HG03159 (cell line): ENCODE data around the gene RBAK.
"Not testable (repeated sequence)": the region's sequence is repeated elsewhere in the genome, so short reads cannot be mapped to it uniquely, and the experiment has no call there.

Source experiments
- ATAC-seq: cut with Tn5 transposase; IDR thresholded peaks from one replicate; pipeline ENCODE4 v1.9.1; 2021; ENCODE audit warnings: mild to moderate bottlenecking, moderate library complexity; ENCODE audit not compliant: unreplicated experiment

Gene RBAK

DNA sequence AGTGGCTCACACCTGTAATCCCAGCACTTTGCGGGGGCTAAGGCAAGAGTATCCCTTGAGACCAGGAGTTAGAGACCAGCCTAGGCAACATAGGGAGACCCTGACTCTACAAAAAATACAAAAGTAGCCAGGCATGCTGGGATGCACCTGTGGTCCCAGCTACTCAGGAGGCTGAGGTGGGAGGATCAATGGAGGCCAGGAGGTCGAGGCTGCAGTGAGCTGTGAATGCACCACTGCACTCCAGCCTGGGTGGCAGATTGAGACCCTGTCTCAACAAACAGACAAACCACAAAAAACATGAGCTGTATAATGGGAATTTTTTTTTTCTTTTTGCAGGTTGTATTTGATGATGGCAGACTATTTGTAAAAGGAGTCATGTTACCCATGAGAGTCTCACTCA, 1.5 kb downstream of the RBAK start:
- ATAC-seq: not testable (repeated sequence)

DNA sequence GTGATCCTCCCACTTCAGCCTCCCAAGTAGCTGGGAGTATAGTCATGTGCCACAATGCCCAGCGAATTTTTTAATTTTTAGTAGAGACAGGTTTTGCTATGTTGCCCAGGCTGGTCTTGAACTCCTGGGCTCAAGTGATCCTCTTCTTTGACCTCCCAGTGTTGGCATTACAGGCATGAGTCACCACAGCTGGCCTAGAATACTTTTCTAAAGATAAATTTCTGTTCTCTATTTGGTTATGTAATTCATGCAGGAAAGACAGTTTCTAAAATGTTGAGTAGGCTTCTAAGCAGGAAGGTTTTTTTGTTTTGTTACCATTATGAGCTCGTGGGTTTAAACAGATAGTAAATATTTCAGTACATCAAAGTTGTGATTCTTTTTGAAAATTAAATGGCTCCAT, 5.0 kb downstream of the RBAK start:
- no peak for ATAC-seq

- not testable (repeated sequence) for ATAC-seq
Measured at GRCh38 chr7:5051731-5052130, 6.1 kb downstream of the RBAK start.

- ATAC-seq: no peak
Measured at GRCh38 chr7:5053175-5053574, 7.5 kb downstream of the RBAK start.

GRCh38 chr7:5063698-5064097, 18.0 kb downstream of the RBAK start:
- ATAC-seq: no peak

- ATAC-seq: no peak
Measured at GRCh38 chr7:5064391-5065106, 18.9 kb downstream of the RBAK start.

DNA sequence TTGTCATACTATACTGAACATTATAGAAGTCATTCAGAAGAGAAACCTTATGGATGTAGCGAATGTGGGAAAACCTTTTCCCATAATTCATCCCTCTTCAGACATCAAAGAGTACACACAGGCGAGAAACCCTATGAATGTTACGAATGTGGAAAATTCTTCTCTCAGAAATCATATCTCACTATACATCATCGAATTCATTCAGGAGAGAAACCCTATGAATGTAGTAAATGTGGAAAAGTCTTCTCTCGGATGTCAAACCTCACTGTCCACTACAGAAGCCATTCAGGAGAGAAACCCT, 19.4 kb downstream of the RBAK start:
- no peak for ATAC-seq

DNA sequence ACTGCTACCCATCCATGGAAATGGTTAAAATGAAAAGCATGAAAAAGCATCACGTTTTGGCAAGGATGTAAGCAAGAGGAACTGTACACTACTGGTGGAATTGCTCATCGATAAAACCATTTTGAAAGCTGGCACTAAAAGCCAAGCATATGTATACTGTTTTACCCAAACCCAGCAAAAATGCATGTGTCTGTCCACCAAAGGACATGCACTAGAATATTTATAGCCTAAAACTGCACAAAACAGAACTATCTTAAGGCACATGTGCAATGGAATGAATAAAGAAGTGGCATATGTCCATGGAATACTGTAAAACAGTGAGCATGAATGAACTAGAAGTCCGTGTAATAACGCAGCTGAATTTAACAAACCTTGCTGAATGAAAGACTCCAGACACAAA, 22.9 kb downstream of the RBAK start:
- ATAC-seq: no peak

DNA sequence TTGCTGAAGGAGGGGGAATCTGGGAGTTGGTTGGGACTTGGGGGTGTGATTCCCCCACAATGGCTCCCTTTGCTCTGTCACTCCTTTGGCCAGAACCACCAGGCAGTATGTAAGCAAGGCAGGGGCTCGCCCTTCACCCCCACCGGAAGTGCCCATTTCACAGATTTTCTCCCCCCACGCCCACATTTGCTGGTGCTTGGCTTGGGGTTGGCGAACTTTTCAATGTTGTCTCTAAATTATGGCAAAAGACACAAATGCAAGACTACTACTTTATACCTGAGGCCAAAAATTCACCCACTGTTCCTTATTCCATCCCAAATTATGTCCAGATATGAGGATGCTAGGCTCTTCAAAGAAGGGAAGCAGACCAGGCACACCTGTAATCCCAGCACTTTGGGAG, 24.5 kb downstream of the RBAK start:
- no peak for ATAC-seq

- ATAC-seq: not testable (repeated sequence)
Measured at GRCh38 chr7:5075187-5075586, 29.5 kb downstream of the RBAK start.

GRCh38 chr7:5077740-5078139, 32.1 kb downstream of the RBAK start:
- no peak for ATAC-seq

DNA sequence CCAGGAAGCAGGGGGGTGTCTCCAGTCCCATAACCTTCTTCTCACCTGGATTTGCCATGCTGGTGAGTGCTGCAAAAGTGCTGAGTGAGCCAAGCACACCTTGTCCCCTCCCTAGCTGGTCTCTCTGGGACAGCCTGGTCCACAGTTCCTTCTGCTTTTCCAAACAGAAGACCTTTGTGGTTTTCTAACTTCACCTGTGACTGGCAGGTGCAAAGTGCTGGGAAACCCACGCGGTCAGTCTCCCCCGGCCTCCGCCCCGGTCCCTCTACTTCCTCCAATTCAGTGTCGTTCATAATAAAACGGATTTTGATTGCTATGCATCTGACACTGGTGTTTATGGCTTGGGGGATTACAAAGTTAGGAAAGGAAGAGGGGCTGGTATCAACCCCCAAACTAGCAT, 37.1 kb downstream of the RBAK start:
- ATAC-seq: no peak

DNA sequence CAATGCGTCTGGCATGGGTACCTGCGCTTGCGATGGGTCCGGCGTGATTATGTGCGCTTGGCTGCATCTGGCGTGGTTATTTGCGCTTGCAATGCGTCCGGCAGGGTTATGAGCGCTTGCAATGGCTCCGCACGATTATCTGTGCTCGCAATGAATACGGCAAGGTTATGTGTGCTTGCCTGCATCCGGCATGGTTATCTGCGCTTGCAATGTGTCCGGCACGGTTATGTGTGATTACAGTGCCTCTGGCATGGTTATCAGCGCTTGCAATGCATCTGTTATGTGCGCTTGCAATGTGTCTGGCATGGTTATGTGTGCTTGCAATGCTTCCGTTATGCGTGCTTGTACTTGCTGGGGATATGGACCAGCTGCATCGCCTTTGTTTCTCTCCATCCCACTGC, 37.7 kb downstream of the RBAK start:
- no peak for ATAC-seq

GRCh38 chr7:5086256-5086655, 40.6 kb downstream of the RBAK start:
- no peak for ATAC-seq

GRCh38 chr7:5088228-5088833, 42.7 kb downstream of the RBAK start:
- ATAC-seq: not testable (repeated sequence)

DNA sequence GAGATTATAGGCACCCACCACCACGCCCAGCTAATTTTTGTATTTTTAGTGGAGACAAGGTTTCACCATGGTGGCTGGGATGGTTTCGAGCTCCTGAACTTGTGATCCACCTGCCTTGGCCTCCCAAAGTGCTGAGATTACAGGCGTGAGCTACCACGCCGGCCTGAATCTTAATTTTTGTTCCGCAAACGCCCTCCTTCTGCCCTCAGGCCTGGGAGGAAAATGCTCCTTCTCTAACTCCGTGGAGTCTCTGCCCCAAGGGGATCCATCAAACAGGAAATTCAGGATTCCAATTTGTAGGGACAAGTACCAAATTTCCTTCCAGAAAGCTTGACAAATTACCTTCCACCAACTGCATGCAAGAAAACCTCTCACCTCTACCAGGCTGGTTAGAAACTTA, 43.2 kb downstream of the RBAK start:
- ATAC-seq: no peak

- ATAC-seq: no peak
Measured at GRCh38 chr7:5093948-5094347, 48.3 kb downstream of the RBAK start.

DNA sequence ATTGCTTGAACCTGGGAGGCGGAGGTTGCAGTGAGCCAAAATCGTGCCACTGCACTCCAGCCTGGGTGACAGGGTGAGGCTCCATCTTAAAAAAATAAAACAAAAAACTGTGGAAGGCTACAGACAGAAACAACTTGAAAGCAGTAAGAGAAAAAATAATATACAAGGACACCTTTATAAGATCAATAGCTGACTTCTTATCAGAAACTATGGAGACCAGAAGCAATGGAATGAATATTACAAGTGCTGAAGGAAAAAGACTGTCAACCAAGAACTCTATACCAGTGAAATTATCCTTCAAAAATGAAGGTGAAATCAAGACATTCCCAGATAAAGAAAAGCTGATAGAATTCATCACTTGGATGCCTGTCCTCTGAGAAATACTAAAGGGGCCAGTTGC, 49.0 kb downstream of the RBAK start:
- ATAC-seq: no peak

DNA sequence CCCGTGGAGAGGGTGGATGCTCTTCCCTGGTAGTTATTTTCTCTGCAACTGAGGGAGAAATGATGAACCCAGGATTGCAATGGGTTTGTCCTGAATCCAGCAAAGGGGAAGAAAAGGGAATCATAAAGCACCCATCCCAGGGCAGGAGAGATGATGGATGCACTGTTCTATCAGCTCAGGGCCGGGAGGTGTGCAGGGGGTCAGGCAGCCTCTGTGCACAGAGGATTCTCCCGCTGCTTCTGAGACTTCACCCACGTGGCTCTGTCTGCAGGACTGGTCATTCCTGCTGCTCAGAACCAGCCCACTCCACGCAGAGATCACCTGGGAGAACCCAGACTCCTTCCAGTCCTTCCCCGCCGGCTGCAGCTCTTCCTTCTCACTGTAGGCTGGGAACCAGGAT, 70.7 kb downstream of the RBAK start:
- no peak for ATAC-seq

DNA sequence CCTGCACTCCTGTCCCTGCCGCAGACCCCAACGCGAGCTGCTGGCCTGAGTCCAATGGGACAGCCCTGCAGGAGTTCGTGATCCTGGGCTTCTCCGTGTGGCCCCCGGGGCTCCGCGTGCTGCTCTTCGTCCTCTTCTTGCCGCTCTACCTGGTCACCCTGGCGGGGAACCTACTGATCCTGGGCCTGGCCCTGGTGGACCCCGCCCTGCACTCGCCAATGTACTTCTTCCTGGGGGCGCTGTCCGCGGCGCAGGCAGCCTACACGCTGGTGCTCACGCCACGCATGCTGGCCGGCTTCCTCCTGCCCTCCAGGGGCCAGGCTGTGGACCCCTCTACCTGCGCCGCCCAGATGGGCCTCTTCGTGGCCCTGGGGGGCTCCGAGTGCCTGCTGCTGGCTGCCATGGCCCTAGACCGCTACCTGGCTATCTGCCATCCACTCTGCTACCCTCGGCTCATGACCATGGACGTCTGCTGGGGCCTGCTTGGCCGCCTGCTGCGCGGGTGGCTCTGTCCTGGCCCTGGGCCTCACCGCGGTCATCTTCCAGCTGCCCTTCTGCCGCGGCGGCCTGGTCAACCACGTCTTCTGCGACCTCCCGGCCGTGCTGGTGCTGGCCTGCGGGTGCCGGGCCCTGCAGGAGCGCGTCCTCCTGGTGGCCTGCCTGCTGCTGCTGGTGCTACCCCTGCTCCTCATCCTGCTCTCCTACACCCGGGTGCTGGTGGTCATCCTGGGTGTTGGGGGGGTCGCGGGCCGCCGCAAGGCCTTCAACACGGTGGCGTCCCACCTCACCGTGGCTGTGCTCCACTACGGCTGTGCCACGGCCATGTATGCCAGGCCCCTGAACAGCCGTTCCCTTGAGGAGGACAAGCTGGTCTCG, 71.7 kb downstream of the RBAK start:
- no peak for ATAC-seq
